ENCODE measurements around the gene FLT3LG.

DNA sequence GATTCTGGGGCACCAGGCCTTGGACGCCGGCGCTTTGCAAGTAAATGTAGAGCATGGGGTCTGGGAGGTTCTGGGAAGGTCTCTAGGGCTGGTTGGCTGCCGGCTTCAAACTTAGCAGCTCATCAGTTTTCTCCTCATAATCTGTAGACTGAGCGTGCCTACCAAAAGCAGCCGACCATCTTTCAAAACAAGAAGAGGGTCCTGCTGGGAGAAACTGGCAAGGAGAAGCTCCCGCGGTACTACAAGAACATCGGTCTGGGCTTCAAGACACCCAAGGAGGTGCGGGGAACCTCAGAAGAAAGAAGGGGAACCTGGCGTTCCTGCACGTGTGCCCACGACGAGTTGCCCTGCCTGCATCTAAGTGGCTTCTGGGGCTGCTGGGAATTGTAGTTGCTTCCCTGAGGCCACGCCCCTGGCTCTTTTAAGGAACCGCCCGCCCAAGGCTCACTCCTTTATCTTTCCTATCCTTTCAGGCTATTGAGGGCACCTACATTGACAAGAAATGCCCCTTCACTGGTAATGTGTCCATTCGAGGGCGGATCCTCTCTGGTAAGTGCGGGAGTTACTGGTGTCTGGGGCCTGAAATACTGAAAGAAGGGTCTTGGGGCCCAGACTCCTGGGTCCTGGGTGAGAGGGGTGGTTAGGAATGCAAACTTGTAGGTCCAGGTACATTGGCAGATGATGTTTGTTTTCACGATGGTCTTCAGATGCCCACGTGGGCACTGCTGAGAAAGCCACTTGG, 23.2 kb downstream of the FLT3LG start:
- TF ChIP-seq POLR2A (IDR thresholded peaks at IDR 0.05) = peak; percentile 37
- TF ChIP-seq, protein P1, sequence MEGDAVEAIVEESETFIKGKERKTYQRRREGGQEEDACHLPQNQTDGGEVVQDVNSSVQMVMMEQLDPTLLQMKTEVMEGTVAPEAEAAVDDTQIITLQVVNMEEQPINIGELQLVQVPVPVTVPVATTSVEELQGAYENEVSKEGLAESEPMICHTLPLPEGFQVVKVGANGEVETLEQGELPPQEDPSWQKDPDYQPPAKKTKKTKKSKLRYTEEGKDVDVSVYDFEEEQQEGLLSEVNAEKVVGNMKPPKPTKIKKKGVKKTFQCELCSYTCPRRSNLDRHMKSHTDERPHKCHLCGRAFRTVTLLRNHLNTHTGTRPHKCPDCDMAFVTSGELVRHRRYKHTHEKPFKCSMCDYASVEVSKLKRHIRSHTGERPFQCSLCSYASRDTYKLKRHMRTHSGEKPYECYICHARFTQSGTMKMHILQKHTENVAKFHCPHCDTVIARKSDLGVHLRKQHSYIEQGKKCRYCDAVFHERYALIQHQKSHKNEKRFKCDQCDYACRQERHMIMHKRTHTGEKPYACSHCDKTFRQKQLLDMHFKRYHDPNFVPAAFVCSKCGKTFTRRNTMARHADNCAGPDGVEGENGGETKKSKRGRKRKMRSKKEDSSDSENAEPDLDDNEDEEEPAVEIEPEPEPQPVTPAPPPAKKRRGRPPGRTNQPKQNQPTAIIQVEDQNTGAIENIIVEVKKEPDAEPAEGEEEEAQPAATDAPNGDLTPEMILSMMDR (IDR thresholded peaks at IDR 0.05) = no peak

Data from prostate gland (tissue), 2 donors.